GM12872 (cell line): ENCODE data around the gene SMC4.

ENCODE experiments used
- CTCF ChIP-seq: IDR thresholded peaks from 3 replicates; pipeline ENCODE4 v1.5.1; 2011; ENCODE audit warnings: low read depth, mild to moderate bottlenecking, low read length, moderate library complexity; ENCODE audit not compliant: insufficient read depth

SMC4 gene

GRCh38 chr3:160473978-160474377 is 74.5 kb downstream of the SMC4 start:
- TF ChIP-seq CTCF, result no peak

GRCh38 chr3:160474416-160474838 is 75.0 kb downstream of the SMC4 start:
- TF ChIP-seq CTCF, result no peak

- no peak for TF ChIP-seq CTCF
Measured at GRCh38 chr3:160475153-160475552, 75.7 kb downstream of the SMC4 start.

- TF ChIP-seq CTCF, result no peak
Measured at GRCh38 chr3:160475884-160476283, 76.4 kb downstream of the SMC4 start.

- no peak for TF ChIP-seq CTCF
Measured at GRCh38 chr3:160477750-160478149, 78.3 kb downstream of the SMC4 start.

GRCh38 chr3:160478338-160478737 is 78.9 kb downstream of the SMC4 start:
- no peak for TF ChIP-seq CTCF

- no peak for TF ChIP-seq CTCF
Measured at GRCh38 chr3:160479376-160479775, 79.9 kb downstream of the SMC4 start.

- TF ChIP-seq CTCF, result no peak
Measured at GRCh38 chr3:160480931-160481330, 81.5 kb downstream of the SMC4 start.
